MM.1S (cell line): ENCODE data around the gene NEURL1.

Experiments used
- DNase-seq: peaks from one replicate; pipeline ENCODE4 v3.0.0-alpha.2; 2015
- H2AFZ ChIP-seq: fragments of 300-600 bp; sonication (generic); 2 replicates; pipeline ENCODE4 v1.6.0; 2016; ENCODE audit warnings: antibody characterized with exemption, low read length
- H3F3A ChIP-seq: fragments of 300-600 bp; sonication (generic); 2 replicates; pipeline ENCODE4 v1.6.1; 2016; ENCODE audit warnings: mild to moderate bottlenecking, antibody characterized with exemption, low read length, moderate library complexity, mixed read lengths; ENCODE audit not compliant: insufficient read depth
- H3K27ac ChIP-seq: fragments of 300-600 bp; sonication (generic); 2 replicates; pipeline ENCODE4 v1.5.1; 2016; ENCODE audit warnings: mild to moderate bottlenecking, low read length
- H3K27me3 ChIP-seq: fragments of 300-600 bp; sonication (generic); replicated peaks from 2 replicates; pipeline ENCODE4 v1.6.0; 2016; ENCODE audit warnings: low read length; ENCODE audit not compliant: insufficient read depth
- H3K36me3 ChIP-seq: fragments of 300-600 bp; sonication (generic); replicated peaks from 2 replicates; pipeline ENCODE4 v1.6.1; 2016; ENCODE audit warnings: mild to moderate bottlenecking, low read length, mixed read lengths; ENCODE audit not compliant: insufficient read depth
- H3K4me1 ChIP-seq: fragments of 300-600 bp; sonication (generic); 2 replicates; pipeline ENCODE4 v1.6.1; 2016; ENCODE audit warnings: low read length, mixed read lengths
- H3K4me2 ChIP-seq: fragments of 300-600 bp; sonication (generic); 2 replicates; pipeline ENCODE4 v1.6.0; 2016; ENCODE audit warnings: low read depth, low read length
- H3K4me3 ChIP-seq: fragments of 300-600 bp; sonication (generic); 2 replicates; pipeline ENCODE4 v1.5.1; 2016; ENCODE audit warnings: low read length, mixed read lengths
- H3K79me2 ChIP-seq: fragments of 300-600 bp; sonication (generic); 2 replicates; pipeline ENCODE4 v1.6.1; 2016; ENCODE audit warnings: mixed run types, low read length, mixed read lengths
- H3K9ac ChIP-seq: fragments of 300-600 bp; sonication (generic); 2 replicates; pipeline ENCODE4 v1.6.1; 2016; ENCODE audit warnings: low read length, mixed read lengths
- H3K9me2 ChIP-seq: fragments of 300-600 bp; sonication (generic); replicated peaks from 2 replicates; pipeline ENCODE4 v1.6.1; 2016; ENCODE audit warnings: mild to moderate bottlenecking, low read length, mixed read lengths; ENCODE audit not compliant: insufficient read depth
- H3K9me3 ChIP-seq: fragments of 300-600 bp; sonication (generic); replicated peaks from 2 replicates; pipeline ENCODE4 v1.6.1; 2016; ENCODE audit warnings: mild to moderate bottlenecking, low read length, mixed read lengths; ENCODE audit not compliant: insufficient read depth
- H4K20me1 ChIP-seq: fragments of 300-600 bp; sonication (generic); 2 replicates; pipeline ENCODE4 v1.6.1; 2016; ENCODE audit warnings: mild to moderate bottlenecking, low read length, moderate library complexity, mixed read lengths; ENCODE audit not compliant: insufficient read depth
- CTCF ChIP-seq: fragments of 300-600 bp; sonication (generic); IDR thresholded peaks from 2 replicates; pipeline ENCODE4 v1.5.1; 2016; ENCODE audit warnings: antibody characterized with exemption, low read length, mixed read lengths
- EZH2 ChIP-seq: fragments of 300-600 bp; sonication (generic); optimal IDR thresholded peaks from 2 replicates; pipeline ENCODE3; 2017; ENCODE audit warnings: low read depth, mild to moderate bottlenecking, antibody characterized with exemption, low read length, mixed read lengths
- EZH2phosphoT487 ChIP-seq: fragments of 300-600 bp; sonication (generic); IDR thresholded peaks from 2 replicates; pipeline ENCODE4 v1.6.1; 2018; ENCODE audit warnings: antibody characterized with exemption, low read length

The NEURL1 gene

DNA sequence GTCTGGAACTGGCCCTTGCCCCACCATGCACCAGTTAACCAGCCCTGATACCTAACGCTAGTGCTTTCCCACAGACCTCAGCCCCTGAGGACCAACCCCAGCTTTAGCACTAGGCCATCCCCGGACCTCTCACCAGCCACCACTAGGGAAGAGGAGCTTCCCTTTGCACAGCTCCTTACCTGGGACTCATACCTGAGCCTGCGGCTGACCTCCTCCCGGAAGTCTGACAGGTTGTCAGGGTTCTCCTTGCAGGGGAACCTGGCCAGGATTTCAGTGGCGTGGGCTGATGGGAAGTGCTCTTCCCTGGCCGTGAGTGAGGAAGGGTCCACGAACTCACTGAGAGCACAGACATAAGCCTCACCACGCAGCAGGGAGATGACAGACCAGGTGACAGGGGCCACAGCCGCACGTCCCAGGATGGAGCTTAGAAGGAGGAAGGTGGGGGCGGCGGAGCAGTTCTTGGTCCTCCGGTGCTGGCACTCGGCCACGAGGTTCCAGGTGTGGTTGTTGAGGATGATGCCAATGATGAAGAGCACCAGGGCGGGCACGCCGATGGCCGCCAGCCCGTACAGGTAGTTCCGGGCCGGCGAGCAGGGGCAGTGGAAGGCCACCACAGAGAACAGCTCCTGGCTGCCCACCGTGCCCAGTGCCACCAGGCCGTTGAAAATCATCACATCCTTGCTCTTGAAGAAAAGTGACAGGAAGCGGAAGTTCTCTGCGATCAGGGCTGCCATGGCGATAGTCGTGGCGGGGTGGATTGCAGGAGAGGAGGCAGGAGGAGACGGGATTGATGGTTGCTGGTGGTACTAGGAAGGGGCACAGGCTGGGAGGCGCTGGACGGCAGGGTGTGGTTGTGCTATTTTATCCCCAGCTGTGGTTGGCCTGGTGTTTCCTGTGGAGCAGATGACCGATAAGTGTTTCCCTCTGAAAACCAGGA, 44.0 kb upstream of the NEURL1 start:
- no peak for DNase-seq
- no peak overlapping the region for H3K4me2 ChIP-seq
- TF ChIP-seq EZH2 (no peak), EZH2phosphoT487 (no peak), CTCF (no peak)
- no peaks in the 10 kb centered on the region for H3K9me3 ChIP-seq
- H3K9me2 ChIP-seq: no peaks in the 10 kb centered on the region
- H4K20me1 ChIP-seq: no peaks in the 10 kb centered on the region
- no peaks in the 10 kb centered on the region for H3K27me3 ChIP-seq
- peaks cover 30% of the 10 kb centered on the region for H3K79me2 ChIP-seq
- H3K4me1 ChIP-seq: no peaks in the 10 kb centered on the region
- H3K36me3 ChIP-seq: no peaks in the 10 kb centered on the region; the same call in 1 of the 2 replicates
- no peak overlapping the region for H3K4me3 ChIP-seq
- no peak overlapping the region for H3K27ac ChIP-seq
- H3F3A ChIP-seq: peaks cover 6% of the 10 kb centered on the region
- H3K9ac ChIP-seq: no peak overlapping the region
- no peak overlapping the region for H2AFZ ChIP-seq

DNA sequence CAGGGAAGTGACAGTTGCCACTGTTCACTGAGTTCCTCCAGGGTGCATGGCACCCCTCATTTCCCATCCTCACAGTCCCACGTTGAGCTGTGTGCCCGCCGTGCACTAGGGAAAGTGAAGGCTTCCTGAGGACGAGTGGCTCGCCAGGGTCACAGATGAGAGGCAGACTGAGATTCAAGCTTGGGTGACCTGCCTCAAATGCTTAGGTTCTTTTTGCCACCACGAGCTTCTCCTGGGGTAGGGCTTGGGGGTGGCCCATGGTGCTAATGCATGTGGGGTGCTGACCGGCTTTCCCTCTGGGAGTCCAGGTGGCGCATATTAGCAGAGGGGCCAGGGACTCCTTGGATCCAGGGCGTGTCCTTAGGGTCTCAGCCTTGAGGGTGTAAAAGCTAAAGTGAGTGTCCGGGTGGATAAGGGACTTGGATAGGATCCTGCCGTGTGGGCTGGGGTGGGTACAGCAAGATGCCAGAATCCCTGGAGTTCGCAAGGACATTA, 43.3 kb upstream of the NEURL1 start:
- no peak for TF ChIP-seq CTCF
- TF ChIP-seq EZH2phosphoT487: no peak
- TF ChIP-seq EZH2: no peak
- Histone ChIP-seq H3K27ac (no peak overlapping the region), H3K9me2 (no peaks in the 10 kb centered on the region), H3K4me2 (peak overlapping the region; percentile 85), H3K9ac (no peak overlapping the region; the same call in 1 of the 2 replicates), H3K79me2 (peaks cover 30% of the 10 kb centered on the region), H4K20me1 (no peaks in the 10 kb centered on the region), H3K9me3 (no peaks in the 10 kb centered on the region), H3K27me3 (no peaks in the 10 kb centered on the region), H2AFZ (no peak overlapping the region), H3F3A (peaks cover 6% of the 10 kb centered on the region), H3K4me3 (peak overlapping the region; percentile 74; the same call in 1 of the 2 replicates), H3K36me3 (no peaks in the 10 kb centered on the region; the same call in 1 of the 2 replicates), H3K4me1 (no peaks in the 10 kb centered on the region)
- no peak for DNase-seq

DNA sequence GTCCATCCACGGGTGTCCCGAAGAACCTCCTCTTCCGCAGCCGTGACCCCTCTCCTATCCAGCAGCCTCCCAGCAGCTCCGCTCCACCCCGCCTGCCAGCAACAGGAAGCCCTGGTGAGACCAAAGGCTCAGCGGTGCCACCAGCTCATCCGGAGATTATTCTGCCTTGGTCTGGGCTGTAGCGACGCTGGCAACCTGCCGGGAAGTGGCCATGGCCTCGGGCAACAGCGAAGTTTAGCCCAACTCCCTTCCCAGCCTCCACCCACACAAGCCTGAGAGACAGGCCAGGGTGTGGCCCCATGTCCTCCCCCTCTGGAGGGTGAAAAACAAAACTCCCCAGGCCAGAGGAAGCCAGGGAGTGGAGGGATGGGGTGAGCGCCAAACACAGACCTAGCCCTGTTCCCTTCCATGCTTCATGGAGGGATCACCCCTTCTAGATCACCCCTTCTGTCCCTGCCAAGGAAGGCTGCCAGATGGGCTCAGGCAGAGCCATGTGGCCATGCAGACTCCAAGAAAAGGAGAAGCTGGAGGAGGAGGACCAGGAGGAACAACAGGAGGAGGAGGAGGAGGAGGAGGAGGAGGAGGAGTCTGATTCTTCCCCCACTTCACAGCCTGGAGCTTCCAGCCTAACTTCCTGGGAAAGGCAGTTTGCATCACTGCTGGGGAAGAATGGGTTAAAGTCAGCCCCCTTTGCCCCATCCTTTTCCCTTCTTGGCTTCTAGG, 42.3 kb upstream of the NEURL1 start:
- Histone ChIP-seq H3K4me3 (peak overlapping the region; percentile 74), H3K27ac (peak overlapping the region; percentile 39; the same call in 1 of the 2 replicates), H3K4me2 (peak overlapping the region; percentile 85), H3F3A (peaks cover 6% of the 10 kb centered on the region), H3K9me3 (no peaks in the 10 kb centered on the region), H3K9ac (peak overlapping the region; percentile 66), H3K27me3 (no peaks in the 10 kb centered on the region), H3K9me2 (no peaks in the 10 kb centered on the region), H3K4me1 (no peaks in the 10 kb centered on the region), H2AFZ (peak overlapping the region; percentile 56), H4K20me1 (no peaks in the 10 kb centered on the region), H3K79me2 (peaks cover 30% of the 10 kb centered on the region), H3K36me3 (no peaks in the 10 kb centered on the region; the same call in 1 of the 2 replicates)
- TF ChIP-seq CTCF (no peak), EZH2 (no peak), EZH2phosphoT487 (no peak)
- peak; percentile 64 for DNase-seq
